GM23338 (cell line): ENCODE results near the gene NIT1. TPM values are rescaled to one million over a fixed set of nuclear protein-coding genes. Genes with fewer than 3 reads are reported as not detected.

Source experiments
- ATAC-seq: fragments of 200-7000 bp; cut with Tn5 transposase; 3 replicates; pipeline ENCODE4 v1.9.1; 2020
- DNase-seq: peaks from one replicate; pipeline ENCODE4 v3.0.0-alpha.2; 2015; ENCODE audit warnings: low spot score
- H2AFZ ChIP-seq: fragments of 200-600 bp; sonication (generic); 2 replicates; pipeline ENCODE4 v1.8.0; 2016; ENCODE audit warnings: antibody characterized with exemption, mild to moderate bottlenecking, moderate library complexity
- H3F3A ChIP-seq: fragments of 200-600 bp; sonication (generic); replicated peaks from 2 replicates; pipeline ENCODE4 v1.8.0; 2017; ENCODE audit warnings: antibody characterized with exemption, mixed run types, low read depth
- H3K27ac ChIP-seq: fragments of 200-600 bp; sonication (generic); 2 replicates; pipeline ENCODE4 v1.6.1; 2016; ENCODE audit warnings: low read depth
- H3K27me3 ChIP-seq: fragments of 200-600 bp; sonication (generic); 2 replicates; pipeline ENCODE4 v1.8.0; 2016; ENCODE audit warnings: mild to moderate bottlenecking, mixed run types, moderate library complexity; ENCODE audit not compliant: insufficient read depth
- H3K36me3 ChIP-seq: fragments of 200-600 bp; sonication (generic); 2 replicates; pipeline ENCODE4 v1.8.0; 2016; ENCODE audit warnings: mild to moderate bottlenecking; ENCODE audit not compliant: insufficient read depth
- H3K4me1 ChIP-seq: fragments of 200-600 bp; sonication (generic); 2 replicates; pipeline ENCODE4 v1.8.0; 2016; ENCODE audit warnings: mild to moderate bottlenecking, moderate library complexity; ENCODE audit not compliant: insufficient read depth
- H3K4me2 ChIP-seq: fragments of 200-600 bp; sonication (generic); 2 replicates; pipeline ENCODE4 v1.7.1; 2017; ENCODE audit warnings: mixed run types
- H3K4me3 ChIP-seq: fragments of 200-600 bp; sonication (generic); 2 replicates; pipeline ENCODE4 v1.6.1; 2016; ENCODE audit warnings: mixed run types
- H3K79me2 ChIP-seq: fragments of 200-600 bp; sonication (generic); replicated peaks from 2 replicates; pipeline ENCODE4 v1.8.0; 2017; ENCODE audit warnings: mild to moderate bottlenecking; ENCODE audit not compliant: insufficient read depth
- H3K9me2 ChIP-seq: fragments of 200-600 bp; sonication (generic); 2 replicates; pipeline ENCODE4 v1.8.0; 2017; ENCODE audit not compliant: insufficient read depth
- H4K20me1 ChIP-seq: fragments of 200-600 bp; sonication (generic); replicated peaks from 2 replicates; pipeline ENCODE4 v1.8.0; 2017; ENCODE audit warnings: mild to moderate bottlenecking; ENCODE audit not compliant: insufficient read depth
- H3K27ac Mint-ChIP-seq: 2 replicates; pipeline ENCODE4 v1.8.0; 2020; ENCODE audit warnings: inconsistent platforms, mild to moderate bottlenecking, moderate library complexity, mixed read lengths
- H3K27me3 Mint-ChIP-seq: 3 replicates; pipeline ENCODE4 v1.8.0; 2022; ENCODE audit warnings: low read depth, mild to moderate bottlenecking, moderate library complexity, mixed read lengths, inconsistent platforms; ENCODE audit not compliant: insufficient read depth, poor library complexity
- H3K36me3 Mint-ChIP-seq: 3 replicates; pipeline ENCODE4 v1.8.0; 2021; ENCODE audit warnings: low read depth, mild to moderate bottlenecking, inconsistent platforms, moderate library complexity, mixed read lengths
- H3K4me1 Mint-ChIP-seq: 3 replicates; pipeline ENCODE4 v1.8.0; 2020; ENCODE audit warnings: mild to moderate bottlenecking, inconsistent platforms, mixed read lengths
- H3K4me3 Mint-ChIP-seq: 3 replicates; pipeline ENCODE4 v1.8.0; 2021; ENCODE audit warnings: moderate library complexity, mild to moderate bottlenecking, inconsistent platforms, mixed read lengths
- H3K9me3 Mint-ChIP-seq: 3 replicates; pipeline ENCODE4 v1.8.0; 2020; ENCODE audit warnings: moderate library complexity, mild to moderate bottlenecking, inconsistent platforms, mixed read lengths
- CREB1 ChIP-seq: fragments of 250-450 bp; sonication (Bioruptor Pico); IDR thresholded peaks from 2 replicates; pipeline ENCODE4 v1.5.0; 2020; ENCODE audit warnings: low read depth, mild to moderate bottlenecking, moderate library complexity
- CTCF ChIP-seq, 2 experiments: fragments of 200-600 bp in 1 of 2; sonication (generic) in 1 of 2; conservative IDR thresholded peaks; 2 replicates each; pipeline versions ENCODE4 v1.5.1 to v1.6.1; 2016 to 2017; ENCODE audit warnings: antibody characterized with exemption in 2 of 2, low read depth in 2 of 2, mild to moderate bottlenecking in 2 of 2, moderate library complexity in 1 of 2
- EZH2 ChIP-seq: fragments of 200-600 bp; sonication (generic); IDR thresholded peaks from one replicate; pipeline ENCODE4 v1.8.0; 2017; ENCODE audit warnings: antibody characterized with exemption, mild to moderate bottlenecking, low read depth; ENCODE audit not compliant: unreplicated experiment
- EZH2phosphoT487 ChIP-seq: fragments of 200-600 bp; sonication (generic); IDR thresholded peaks from one replicate; pipeline ENCODE4 v1.8.1; 2018; ENCODE audit warnings: antibody characterized with exemption; ENCODE audit not compliant: unreplicated experiment
- JUNB ChIP-seq: IDR thresholded peaks from one replicate; pipeline ENCODE4 v1.6.1; 2016; ENCODE audit warnings: antibody characterized with exemption; ENCODE audit not compliant: unreplicated experiment
- NANOG ChIP-seq: IDR thresholded peaks from 2 replicates; pipeline ENCODE4 v1.6.1; 2016; ENCODE audit warnings: antibody characterized with exemption, borderline replicate concordance
- POLR2AphosphoS5 ChIP-seq: IDR thresholded peaks from 2 replicates; pipeline ENCODE4 v1.6.1; 2016; ENCODE audit warnings: antibody characterized with exemption, low read depth
- STAT1 ChIP-seq: IDR thresholded peaks from one replicate; pipeline ENCODE4 v1.6.1; 2016; ENCODE audit warnings: antibody characterized with exemption; ENCODE audit not compliant: unreplicated experiment
- ZNF114 ChIP-seq: fragments of 250-450 bp; sonication (Bioruptor Pico); IDR thresholded peaks from 2 replicates; pipeline ENCODE4 v1.5.0; 2020; ENCODE audit warnings: mild to moderate bottlenecking, moderate library complexity
- polyA plus RNA-seq: library from polyadenylated mRNA; unstranded; fragments of >200 nt; fragmentation: Nextera tagmentation; extraction: Ambion mirVana; gene quantifications from 2 replicates; pipeline ENCODE4 v1.2.1, GENCODE V29; 2016
- total RNA-seq: library from RNA; depleted of rRNA; stranded (reverse); fragments of >200 nt; shearing (Covaris generic); gene quantifications from 2 replicates; pipeline ENCODE4 v1.2.3, GENCODE V29; 2014
- TF ChIP-seq, protein P1 (sequence below): IDR thresholded peaks from 2 replicates; pipeline ENCODE4 v1.6.1; 2016; ENCODE audit warnings: antibody characterized with exemption
- TF ChIP-seq, protein P2 (sequence below): IDR thresholded peaks from one replicate; pipeline ENCODE4 v1.6.1; 2018; ENCODE audit warnings: antibody characterized with exemption; ENCODE audit not compliant: unreplicated experiment

Gene NIT1
- total and polyA plus RNA-seq, 2 experiments from 2014 or later, result 35.9 to 43.0 TPM

GRCh38 chr1:161137881-161138280, 20.0 kb downstream of the NIT1 start (continued):
- TF ChIP-seq, protein P1, sequence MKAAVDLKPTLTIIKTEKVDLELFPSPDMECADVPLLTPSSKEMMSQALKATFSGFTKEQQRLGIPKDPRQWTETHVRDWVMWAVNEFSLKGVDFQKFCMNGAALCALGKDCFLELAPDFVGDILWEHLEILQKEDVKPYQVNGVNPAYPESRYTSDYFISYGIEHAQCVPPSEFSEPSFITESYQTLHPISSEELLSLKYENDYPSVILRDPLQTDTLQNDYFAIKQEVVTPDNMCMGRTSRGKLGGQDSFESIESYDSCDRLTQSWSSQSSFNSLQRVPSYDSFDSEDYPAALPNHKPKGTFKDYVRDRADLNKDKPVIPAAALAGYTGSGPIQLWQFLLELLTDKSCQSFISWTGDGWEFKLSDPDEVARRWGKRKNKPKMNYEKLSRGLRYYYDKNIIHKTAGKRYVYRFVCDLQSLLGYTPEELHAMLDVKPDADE, result no peak
- TF ChIP-seq ZNF114 (CRISPR knock-in tag) (no peak), EZH2phosphoT487 (no peak), CTCF (conservative IDR thresholded peaks at IDR 0.05; ENCODE audit: low read depth in 2 of 2) (no peak), CREB1 (CRISPR knock-in tag) (no peak), NANOG (no peak), JUNB (no peak), POLR2AphosphoS5 (no peak), STAT1 (no peak)
- TF ChIP-seq, protein P2, sequence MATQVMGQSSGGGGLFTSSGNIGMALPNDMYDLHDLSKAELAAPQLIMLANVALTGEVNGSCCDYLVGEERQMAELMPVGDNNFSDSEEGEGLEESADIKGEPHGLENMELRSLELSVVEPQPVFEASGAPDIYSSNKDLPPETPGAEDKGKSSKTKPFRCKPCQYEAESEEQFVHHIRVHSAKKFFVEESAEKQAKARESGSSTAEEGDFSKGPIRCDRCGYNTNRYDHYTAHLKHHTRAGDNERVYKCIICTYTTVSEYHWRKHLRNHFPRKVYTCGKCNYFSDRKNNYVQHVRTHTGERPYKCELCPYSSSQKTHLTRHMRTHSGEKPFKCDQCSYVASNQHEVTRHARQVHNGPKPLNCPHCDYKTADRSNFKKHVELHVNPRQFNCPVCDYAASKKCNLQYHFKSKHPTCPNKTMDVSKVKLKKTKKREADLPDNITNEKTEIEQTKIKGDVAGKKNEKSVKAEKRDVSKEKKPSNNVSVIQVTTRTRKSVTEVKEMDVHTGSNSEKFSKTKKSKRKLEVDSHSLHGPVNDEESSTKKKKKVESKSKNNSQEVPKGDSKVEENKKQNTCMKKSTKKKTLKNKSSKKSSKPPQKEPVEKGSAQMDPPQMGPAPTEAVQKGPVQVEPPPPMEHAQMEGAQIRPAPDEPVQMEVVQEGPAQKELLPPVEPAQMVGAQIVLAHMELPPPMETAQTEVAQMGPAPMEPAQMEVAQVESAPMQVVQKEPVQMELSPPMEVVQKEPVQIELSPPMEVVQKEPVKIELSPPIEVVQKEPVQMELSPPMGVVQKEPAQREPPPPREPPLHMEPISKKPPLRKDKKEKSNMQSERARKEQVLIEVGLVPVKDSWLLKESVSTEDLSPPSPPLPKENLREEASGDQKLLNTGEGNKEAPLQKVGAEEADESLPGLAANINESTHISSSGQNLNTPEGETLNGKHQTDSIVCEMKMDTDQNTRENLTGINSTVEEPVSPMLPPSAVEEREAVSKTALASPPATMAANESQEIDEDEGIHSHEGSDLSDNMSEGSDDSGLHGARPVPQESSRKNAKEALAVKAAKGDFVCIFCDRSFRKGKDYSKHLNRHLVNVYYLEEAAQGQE, result no peak

GRCh38 chr1:161138431-161138830, 20.5 kb downstream of the NIT1 start:
- Histone ChIP-seq H3K4me1 (peaks cover 17% of the 10 kb centered on the region), H3K36me3 (no peaks in the 10 kb centered on the region), H3K79me2 (peaks cover 25% of the 10 kb centered on the region), H3K4me3 (no peak overlapping the region), H3K4me2 (no peak overlapping the region), H3K27ac (no peak overlapping the region), H3F3A (peaks cover 6% of the 10 kb centered on the region), H3K9me2 (no peaks in the 10 kb centered on the region), H2AFZ (no peak overlapping the region), H4K20me1 (no peaks in the 10 kb centered on the region; the same call in 1 of the 2 replicates), H3K27me3 (no peaks in the 10 kb centered on the region)
- H3K36me3 Mint-ChIP-seq, result no peaks in the 10 kb centered on the region
- no peak overlapping the region for H3K27ac Mint-ChIP-seq
- H3K9me3 Mint-ChIP-seq, result no peaks in the 10 kb centered on the region
- peaks cover 4% of the 10 kb centered on the region; the same call in 2 of the 3 replicates for H3K4me1 Mint-ChIP-seq
- TF ChIP-seq EZH2, result no peak
- no peak for DNase-seq
- H3K4me3 Mint-ChIP-seq, result no peak overlapping the region
- no peaks in the 10 kb centered on the region for H3K27me3 Mint-ChIP-seq
- ATAC-seq, result no peak
